Subcutaneous adipose tissue (tissue), 4 donors: ENCODE data around the gene AOC2. TPM values are rescaled to one million over a fixed set of nuclear protein-coding genes. Genes with fewer than 3 reads are reported as not detected.

Experiments used
- CTCF ChIP-seq: fragments of 450-650 bp; IDR thresholded peaks from one replicate; pipeline ENCODE4 v1.5.1; 2016; ENCODE audit warnings: low read depth, mild to moderate bottlenecking, control low read depth, antibody characterized with exemption, moderate library complexity
- total RNA-seq, 4 donors: library from RNA; depleted of rRNA; stranded (reverse); fragments of >200 nt; gene quantifications; one replicate each; pipeline ENCODE4 v1.1.0, GENCODE V29; 2016

Gene AOC2
- total RNA-seq, 4 donors from 2014 or later = 4.1 to 15.0 (median 9.4) TPM

- no peak for TF ChIP-seq CTCF
Measured at GRCh38 chr17:42845556-42845917, 1.2 kb downstream of the AOC2 start.

GRCh38 chr17:42845918-42846593 is 1.7 kb downstream of the AOC2 start:
- no peak for TF ChIP-seq CTCF

GRCh38 chr17:42846594-42847280 is 2.4 kb downstream of the AOC2 start:
- TF ChIP-seq CTCF = no peak

- TF ChIP-seq CTCF = no peak
Measured at GRCh38 chr17:42848093-42848492, 3.7 kb downstream of the AOC2 start.

GRCh38 chr17:42849031-42849430 is 4.7 kb downstream of the AOC2 start:
- no peak for TF ChIP-seq CTCF

GRCh38 chr17:42849451-42850181 is 5.2 kb downstream of the AOC2 start:
- no peak for TF ChIP-seq CTCF

GRCh38 chr17:42850954-42851353 is 6.6 kb downstream of the AOC2 start, which contains the start of gene AOC3:
Gene AOC3 (plus strand): TSS chr17:42851199. CDS start chr17:42851344, 145 bp downstream.
- TF ChIP-seq CTCF = no peak
